ENCODE measurements around the gene GMNC.
"Not testable (repeated sequence)": the region's sequence is repeated elsewhere in the genome, so short reads cannot be mapped to it uniquely, and the experiment has no call there.

GMNC gene

DNA sequence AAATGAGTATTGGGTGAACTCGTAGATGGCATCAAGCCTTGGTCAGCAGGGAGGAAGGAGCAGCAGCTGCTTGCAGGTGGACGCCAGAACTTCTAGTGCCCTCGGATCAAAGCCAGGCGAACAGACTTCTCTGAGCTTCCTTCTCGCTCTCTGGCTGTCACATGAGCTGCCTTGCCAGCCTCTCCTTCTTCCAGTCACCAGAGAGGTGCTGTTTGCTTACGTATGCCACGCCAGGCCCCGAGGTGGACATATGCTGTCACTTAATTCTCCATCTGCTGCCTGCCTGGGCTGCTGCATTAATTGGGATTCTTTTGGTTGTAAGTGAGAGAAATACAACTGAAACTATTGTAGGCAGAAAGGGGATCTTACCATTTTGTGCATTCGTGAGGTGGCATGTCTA is 12.6 kb upstream of the GMNC start:
- not testable (repeated sequence) for H3K27me3 ChIP-seq (ENCODE audit: insufficient read depth, low read length); H3K9me3 ChIP-seq (ENCODE audit: insufficient read depth, low read depth, low read length); H3K27ac ChIP-seq (ENCODE audit: low read length); H3K4me3 ChIP-seq (ENCODE audit: low read length); H3K36me3 ChIP-seq (ENCODE audit: insufficient read depth, low read depth, low read length); H3K4me1 ChIP-seq (ENCODE audit: insufficient read depth, low read length); H3K9ac ChIP-seq (ENCODE audit: low read depth, low read length)

DNA sequence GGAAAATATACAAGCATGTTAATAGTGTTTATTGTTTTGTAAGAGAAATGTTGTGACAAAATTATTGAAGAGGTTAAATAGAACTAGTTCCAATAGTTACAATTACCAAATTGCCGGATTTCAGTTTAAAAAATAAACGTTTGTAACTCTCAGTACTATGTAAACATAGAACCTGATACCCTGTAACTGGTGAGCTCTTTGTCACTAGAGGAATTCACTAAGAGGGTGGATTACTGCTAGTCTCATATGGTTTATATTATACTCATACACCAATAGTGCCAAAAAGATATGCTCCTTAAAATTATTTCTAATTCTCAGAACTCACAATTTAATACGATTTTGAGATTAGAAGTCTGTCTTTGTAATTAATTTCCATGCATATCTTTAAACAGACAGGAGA is 7.6 kb upstream of the GMNC start:
- Histone ChIP-seq H3K9ac (ENCODE audit: low read depth, low read length) (no peak overlapping the region), H3K36me3 (ENCODE audit: insufficient read depth, low read depth, low read length) (no peaks in the 10 kb centered on the region), H3K27ac (ENCODE audit: low read length) (no peak overlapping the region), H3K27me3 (ENCODE audit: insufficient read depth, low read length) (peaks cover 5% of the 10 kb centered on the region), H3K9me3 (ENCODE audit: insufficient read depth, low read depth, low read length) (no peaks in the 10 kb centered on the region), H3K4me1 (ENCODE audit: insufficient read depth, low read length) (no peaks in the 10 kb centered on the region), H3K4me3 (ENCODE audit: low read length) (no peak overlapping the region)

DNA sequence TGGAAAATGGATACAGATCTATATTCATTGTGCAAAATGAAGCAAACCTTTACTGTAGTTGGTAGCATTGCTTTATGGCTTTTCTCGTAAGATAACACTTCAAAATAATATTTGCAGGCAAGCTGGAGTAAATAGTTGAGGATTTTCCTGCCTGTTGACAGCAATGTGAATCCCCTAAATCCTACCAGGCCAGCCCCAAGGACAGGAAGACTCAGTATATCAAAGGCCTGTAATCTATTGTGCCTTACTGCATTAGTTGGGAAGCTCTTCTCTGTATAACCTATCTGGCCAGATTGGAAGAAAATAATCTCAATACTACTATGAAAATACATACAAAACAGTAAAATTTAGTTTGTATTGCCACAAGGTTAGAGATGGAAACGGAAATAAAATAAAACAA is 4.6 kb upstream of the GMNC start:
- Histone ChIP-seq H3K4me1 (ENCODE audit: insufficient read depth, low read length) (no peaks in the 10 kb centered on the region), H3K4me3 (ENCODE audit: low read length) (no peak overlapping the region), H3K36me3 (ENCODE audit: insufficient read depth, low read depth, low read length) (no peaks in the 10 kb centered on the region), H3K27ac (ENCODE audit: low read length) (no peak overlapping the region), H3K27me3 (ENCODE audit: insufficient read depth, low read length) (peaks cover 34% of the 10 kb centered on the region), H3K9me3 (ENCODE audit: insufficient read depth, low read depth, low read length) (no peaks in the 10 kb centered on the region), H3K9ac (ENCODE audit: low read depth, low read length) (no peak overlapping the region)

DNA sequence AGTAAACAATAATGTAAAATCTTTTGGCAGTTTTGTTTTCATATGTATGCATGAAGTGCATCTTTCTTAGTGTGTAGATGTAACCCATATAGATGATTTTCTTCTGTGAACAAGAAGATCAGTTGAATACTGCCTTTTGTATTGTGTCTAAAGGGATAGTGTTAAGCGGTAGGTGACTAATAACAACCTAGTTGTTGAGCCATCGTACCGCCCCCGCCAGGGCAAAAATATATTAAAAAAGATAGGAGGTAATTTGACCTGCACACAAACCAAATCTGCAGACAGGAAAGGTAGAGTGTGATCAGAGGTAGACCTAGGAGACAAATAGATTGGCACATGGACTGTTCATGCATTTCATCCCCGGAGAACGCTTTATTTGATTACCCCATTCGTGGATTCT is 3.3 kb upstream of the GMNC start:
- H3K4me1 ChIP-seq (ENCODE audit: insufficient read depth, low read length), result no peaks in the 10 kb centered on the region
- no peak overlapping the region for H3K9ac ChIP-seq (ENCODE audit: low read depth, low read length)
- H3K4me3 ChIP-seq (ENCODE audit: low read length), result no peak overlapping the region
- H3K27me3 ChIP-seq (ENCODE audit: insufficient read depth, low read length), result peaks cover 46% of the 10 kb centered on the region
- H3K27ac ChIP-seq (ENCODE audit: low read length), result no peak overlapping the region
- H3K9me3 ChIP-seq (ENCODE audit: insufficient read depth, low read depth, low read length), result no peaks in the 10 kb centered on the region
- H3K36me3 ChIP-seq (ENCODE audit: insufficient read depth, low read depth, low read length), result no peaks in the 10 kb centered on the region

DNA sequence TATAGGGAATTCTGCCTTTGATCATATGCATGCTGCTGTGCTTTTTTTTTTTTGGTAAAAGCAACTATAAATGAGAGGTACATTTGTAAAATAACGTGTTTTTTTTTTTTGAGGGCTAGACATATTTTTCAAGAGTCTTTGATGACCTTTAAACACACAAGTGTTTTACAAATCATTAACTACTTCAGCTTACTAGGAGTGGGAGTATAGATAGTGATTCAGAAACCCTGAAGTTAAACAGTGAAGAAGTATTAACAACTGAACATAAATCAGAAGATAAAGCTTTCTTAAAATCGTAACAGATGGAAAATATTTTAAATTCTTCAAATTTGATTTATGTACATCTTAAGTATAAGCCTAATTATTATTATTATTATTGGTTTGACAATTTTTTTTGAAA is 2.9 kb upstream of the GMNC start:
- no peak overlapping the region for H3K4me3 ChIP-seq (ENCODE audit: low read length)
- peaks cover 50% of the 10 kb centered on the region for H3K27me3 ChIP-seq (ENCODE audit: insufficient read depth, low read length)
- no peaks in the 10 kb centered on the region for H3K9me3 ChIP-seq (ENCODE audit: insufficient read depth, low read depth, low read length)
- H3K9ac ChIP-seq (ENCODE audit: low read depth, low read length), result no peak overlapping the region
- no peaks in the 10 kb centered on the region for H3K36me3 ChIP-seq (ENCODE audit: insufficient read depth, low read depth, low read length)
- no peak overlapping the region for H3K27ac ChIP-seq (ENCODE audit: low read length)
- H3K4me1 ChIP-seq (ENCODE audit: insufficient read depth, low read length), result no peaks in the 10 kb centered on the region

DNA sequence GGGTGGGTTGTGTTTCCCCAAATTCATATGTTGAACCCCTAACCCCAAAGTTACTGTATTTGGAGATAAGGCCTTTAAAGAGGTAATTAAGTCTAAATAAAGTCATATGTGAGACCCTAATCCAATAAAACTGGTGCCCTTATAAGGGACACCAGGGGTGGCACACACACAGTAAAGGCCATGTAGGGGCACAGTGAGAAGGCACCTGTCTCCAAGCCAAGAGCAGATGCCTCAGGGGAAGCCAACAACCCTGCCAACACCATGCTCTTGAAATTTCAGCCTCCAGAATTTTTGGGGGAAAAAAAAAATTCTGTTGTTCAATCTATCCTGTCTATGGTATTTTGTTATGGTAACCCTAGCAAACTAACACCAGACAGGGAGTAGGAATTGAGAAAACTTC is 1.5 kb upstream of the GMNC start:
- no peak overlapping the region for H3K9ac ChIP-seq (ENCODE audit: low read depth, low read length)
- no peaks in the 10 kb centered on the region for H3K9me3 ChIP-seq (ENCODE audit: insufficient read depth, low read depth, low read length)
- no peaks in the 10 kb centered on the region for H3K36me3 ChIP-seq (ENCODE audit: insufficient read depth, low read depth, low read length)
- no peak overlapping the region for H3K27ac ChIP-seq (ENCODE audit: low read length)
- peaks cover 5% of the 10 kb centered on the region; the same call in 1 of the 2 replicates for H3K4me1 ChIP-seq (ENCODE audit: insufficient read depth, low read length)
- no peak overlapping the region for H3K4me3 ChIP-seq (ENCODE audit: low read length)
- H3K27me3 ChIP-seq (ENCODE audit: insufficient read depth, low read length), result peaks cover 55% of the 10 kb centered on the region

DNA sequence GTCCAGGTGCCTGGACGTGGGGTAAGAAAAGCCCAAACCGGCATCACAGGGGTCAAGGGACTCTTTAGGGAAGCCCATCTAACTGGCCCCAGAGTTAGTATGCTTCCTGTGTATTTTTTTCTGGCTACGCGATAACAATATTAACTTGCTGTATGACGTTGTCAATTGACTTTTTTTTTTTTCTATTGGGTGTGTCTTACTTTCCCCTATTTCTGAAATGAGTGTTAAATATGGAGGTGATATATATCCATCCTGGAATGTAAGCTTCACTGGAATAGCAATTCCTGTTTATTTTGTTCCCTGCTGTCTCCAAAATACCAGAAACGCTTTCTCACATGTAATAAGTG is 598 bp upstream of the GMNC start:
- no peaks in the 10 kb centered on the region for H3K9me3 ChIP-seq (ENCODE audit: insufficient read depth, low read depth, low read length)
- H3K27ac ChIP-seq (ENCODE audit: low read length), result no peak overlapping the region
- no peaks in the 10 kb centered on the region for H3K36me3 ChIP-seq (ENCODE audit: insufficient read depth, low read depth, low read length)
- H3K9ac ChIP-seq (ENCODE audit: low read depth, low read length), result no peak overlapping the region
- peak overlapping the region; percentile 87 for H3K4me3 ChIP-seq (ENCODE audit: low read length)
- peaks cover 55% of the 10 kb centered on the region for H3K27me3 ChIP-seq (ENCODE audit: insufficient read depth, low read length)
- H3K4me1 ChIP-seq (ENCODE audit: insufficient read depth, low read length), result peaks cover 10% of the 10 kb centered on the region; the same call in 1 of the 2 replicates

DNA sequence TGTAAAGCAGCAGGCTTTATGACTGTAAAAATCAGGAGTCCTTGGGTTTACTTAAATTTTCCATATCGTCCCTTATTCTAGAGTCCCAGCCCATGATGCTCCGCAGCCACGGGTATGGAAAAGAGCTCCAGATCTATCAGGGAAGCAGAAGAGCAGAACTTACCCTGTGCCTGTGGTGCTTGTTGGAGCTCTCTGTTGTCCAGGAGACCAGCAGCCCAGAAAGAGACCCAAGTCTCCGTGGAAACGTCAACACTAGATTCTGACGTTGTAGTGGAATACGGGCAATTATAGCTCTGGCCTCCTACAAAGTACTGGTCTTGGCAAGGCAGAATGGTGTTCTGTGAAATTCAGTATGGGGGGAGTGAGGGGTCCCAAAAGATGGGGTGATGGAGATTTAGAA is 2.0 kb downstream of the GMNC start:
- no peak overlapping the region for H3K9ac ChIP-seq (ENCODE audit: low read depth, low read length)
- peaks cover 10% of the 10 kb centered on the region; the same call in 1 of the 2 replicates for H3K4me1 ChIP-seq (ENCODE audit: insufficient read depth, low read length)
- H3K36me3 ChIP-seq (ENCODE audit: insufficient read depth, low read depth, low read length), result no peaks in the 10 kb centered on the region
- no peaks in the 10 kb centered on the region for H3K9me3 ChIP-seq (ENCODE audit: insufficient read depth, low read depth, low read length)
- H3K27me3 ChIP-seq (ENCODE audit: insufficient read depth, low read length), result peaks cover 55% of the 10 kb centered on the region
- no peak overlapping the region for H3K27ac ChIP-seq (ENCODE audit: low read length)
- H3K4me3 ChIP-seq (ENCODE audit: low read length), result no peak overlapping the region

DNA sequence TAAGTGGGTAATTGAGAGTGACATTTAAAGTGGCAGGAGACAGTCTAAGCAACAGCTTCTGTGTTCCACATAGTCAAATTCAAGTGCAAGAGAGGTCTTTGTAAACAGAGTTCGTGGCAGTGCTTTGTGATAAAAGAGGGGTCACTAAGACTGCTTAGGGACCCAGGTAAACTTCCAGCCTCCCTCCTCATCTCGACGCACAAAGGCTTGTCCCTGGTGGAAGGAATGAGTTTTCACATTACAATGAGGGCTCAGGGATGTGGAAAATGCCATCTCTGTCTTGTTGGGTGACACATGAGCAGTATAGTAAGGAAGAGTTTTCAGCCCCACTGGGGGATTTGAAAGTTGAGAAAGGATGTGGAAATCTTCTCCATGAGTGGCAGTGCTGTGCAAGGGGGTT is 7.3 kb downstream of the GMNC start:
- Histone ChIP-seq H3K4me1 (ENCODE audit: insufficient read depth, low read length) (peaks cover 10% of the 10 kb centered on the region; the same call in 1 of the 2 replicates), H3K36me3 (ENCODE audit: insufficient read depth, low read depth, low read length) (no peaks in the 10 kb centered on the region), H3K27me3 (ENCODE audit: insufficient read depth, low read length) (peaks cover 24% of the 10 kb centered on the region), H3K4me3 (ENCODE audit: low read length) (no peak overlapping the region), H3K27ac (ENCODE audit: low read length) (no peak overlapping the region), H3K9ac (ENCODE audit: low read depth, low read length) (no peak overlapping the region), H3K9me3 (ENCODE audit: insufficient read depth, low read depth, low read length) (no peaks in the 10 kb centered on the region)

DNA sequence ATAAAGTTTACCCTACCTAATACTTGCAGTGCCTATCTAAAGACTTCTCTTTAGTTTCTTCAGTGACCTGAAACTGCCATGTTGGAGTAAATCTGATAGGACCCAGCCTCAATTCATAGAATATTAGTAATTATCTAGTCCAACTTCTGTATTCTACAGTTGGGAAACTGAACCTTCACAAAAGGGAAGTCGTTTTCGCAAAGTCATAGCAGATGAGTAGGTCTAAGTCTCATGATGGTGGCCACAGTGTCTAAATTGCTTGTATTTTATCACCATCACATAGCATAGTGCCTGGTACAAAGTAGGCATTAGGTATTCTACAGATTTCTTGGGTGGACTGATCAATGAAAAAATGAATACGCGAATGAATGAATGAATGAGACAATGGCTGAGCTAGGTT is 8.4 kb downstream of the GMNC start:
- peaks cover 22% of the 10 kb centered on the region for H3K27me3 ChIP-seq (ENCODE audit: insufficient read depth, low read length)
- no peak overlapping the region for H3K9ac ChIP-seq (ENCODE audit: low read depth, low read length)
- H3K4me1 ChIP-seq (ENCODE audit: insufficient read depth, low read length), result peaks cover 5% of the 10 kb centered on the region; the same call in 1 of the 2 replicates
- H3K36me3 ChIP-seq (ENCODE audit: insufficient read depth, low read depth, low read length), result no peaks in the 10 kb centered on the region
- no peak overlapping the region for H3K4me3 ChIP-seq (ENCODE audit: low read length)
- no peak overlapping the region for H3K27ac ChIP-seq (ENCODE audit: low read length)
- H3K9me3 ChIP-seq (ENCODE audit: insufficient read depth, low read depth, low read length), result no peaks in the 10 kb centered on the region

DNA sequence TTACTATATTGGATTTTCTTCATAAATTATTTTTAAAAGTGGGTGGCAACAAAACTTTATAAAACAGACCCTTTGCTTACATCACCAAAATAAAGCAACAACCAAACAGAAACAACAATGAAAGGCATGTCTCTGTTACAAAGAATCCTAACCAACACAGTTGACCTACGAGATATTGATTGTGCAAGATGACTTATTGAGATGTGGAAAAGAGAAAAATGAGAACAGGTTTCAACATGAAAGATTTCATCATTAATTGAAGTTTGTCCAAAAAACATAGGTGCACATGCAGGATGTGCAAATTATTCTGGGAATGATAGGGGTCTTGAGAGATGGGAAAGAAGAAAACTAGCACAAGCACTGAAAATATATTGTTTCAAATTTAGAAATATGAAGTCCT is 9.0 kb downstream of the GMNC start:
- no peak overlapping the region for H3K4me3 ChIP-seq (ENCODE audit: low read length)
- H3K27me3 ChIP-seq (ENCODE audit: insufficient read depth, low read length), result peaks cover 22% of the 10 kb centered on the region
- no peak overlapping the region for H3K27ac ChIP-seq (ENCODE audit: low read length)
- no peaks in the 10 kb centered on the region; the same call in 1 of the 2 replicates for H3K4me1 ChIP-seq (ENCODE audit: insufficient read depth, low read length)
- H3K9ac ChIP-seq (ENCODE audit: low read depth, low read length), result no peak overlapping the region
- no peaks in the 10 kb centered on the region for H3K36me3 ChIP-seq (ENCODE audit: insufficient read depth, low read depth, low read length)
- no peaks in the 10 kb centered on the region for H3K9me3 ChIP-seq (ENCODE audit: insufficient read depth, low read depth, low read length)

DNA sequence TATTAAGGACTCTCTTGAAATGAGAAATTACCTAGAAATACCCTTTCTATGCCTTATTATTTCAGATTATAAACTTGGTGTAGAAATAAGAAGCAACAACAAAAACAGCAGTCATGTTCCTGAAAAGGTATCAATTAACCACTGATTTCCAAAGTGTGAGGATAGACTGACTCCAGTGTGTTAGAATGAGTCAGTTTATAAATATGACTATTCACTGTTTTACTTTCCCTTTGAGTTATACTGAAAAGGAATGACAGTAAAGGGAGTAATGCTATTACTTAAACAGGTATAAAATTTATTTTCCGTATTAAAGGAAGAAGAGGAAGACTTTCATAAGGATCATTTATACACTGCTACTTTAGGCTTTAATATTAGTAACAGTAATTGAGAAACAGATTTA is 12.9 kb downstream of the GMNC start:
- Histone ChIP-seq H3K9me3 (ENCODE audit: insufficient read depth, low read depth, low read length) (no peaks in the 10 kb centered on the region), H3K27me3 (ENCODE audit: insufficient read depth, low read length) (peaks cover 12% of the 10 kb centered on the region), H3K4me1 (ENCODE audit: insufficient read depth, low read length) (no peaks in the 10 kb centered on the region), H3K4me3 (ENCODE audit: low read length) (no peak overlapping the region), H3K36me3 (ENCODE audit: insufficient read depth, low read depth, low read length) (no peaks in the 10 kb centered on the region), H3K27ac (ENCODE audit: low read length) (no peak overlapping the region), H3K9ac (ENCODE audit: low read depth, low read length) (no peak overlapping the region)

DNA sequence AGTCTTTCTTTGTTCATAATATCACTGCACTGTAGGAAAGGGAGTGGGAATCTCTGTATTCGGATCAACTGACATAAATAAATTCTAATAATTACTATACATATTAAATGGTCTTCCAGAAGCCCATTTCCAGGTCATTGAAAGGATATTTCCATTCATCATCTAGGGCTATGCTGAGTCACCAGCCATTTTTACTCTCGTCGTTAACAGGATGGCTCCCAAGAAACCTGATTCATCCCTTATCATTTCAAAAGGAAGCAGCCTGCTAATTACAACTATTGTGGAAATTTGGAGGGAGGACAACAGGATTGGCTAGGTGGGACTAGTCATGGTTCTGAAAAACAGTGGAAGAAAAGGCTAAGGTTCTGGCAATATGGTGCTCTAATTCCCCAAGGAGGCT is 13.6 kb downstream of the GMNC start:
- H3K36me3 ChIP-seq (ENCODE audit: insufficient read depth, low read depth, low read length), result no peaks in the 10 kb centered on the region

More for the DNA sequence above, 13.6 kb downstream of the GMNC start:
- Histone ChIP-seq H3K9ac (ENCODE audit: low read depth, low read length) (no peak overlapping the region), H3K27me3 (ENCODE audit: insufficient read depth, low read length) (peaks cover 4% of the 10 kb centered on the region), H3K4me3 (ENCODE audit: low read length) (no peak overlapping the region), H3K4me1 (ENCODE audit: insufficient read depth, low read length) (no peaks in the 10 kb centered on the region), H3K27ac (ENCODE audit: low read length) (no peak overlapping the region), H3K9me3 (ENCODE audit: insufficient read depth, low read depth, low read length) (no peaks in the 10 kb centered on the region)

Measured in iPS-20b (cell line).